Esophagus muscularis mucosa (tissue), 4 donors: ENCODE data around the gene GTF3C1. TPM values are rescaled to one million over a fixed set of nuclear protein-coding genes. Genes with fewer than 3 reads are reported as not detected.
A peak's percentile ranks its signal among the peaks of the same experiment; 100 is the strongest.

ENCODE experiments used
- DNase-seq: peaks from one replicate; pipeline ENCODE4 v3.0.0-alpha.2; 2017; ENCODE audit errors: extremely low spot score
- H3K27ac ChIP-seq, 4 donors: fragments of 200-600 bp; sonication (generic); replicated peaks in 1 of 4; 1 replicate in 3 of 4; 2 replicates in 1 of 4; pipeline ENCODE4 v1.5.1; 2016 to 2019; ENCODE audit warnings: mild to moderate bottlenecking in 1 of 4
- H3K27me3 ChIP-seq, 4 donors: fragments of 200-600 bp; sonication (generic); one replicate each; pipeline versions ENCODE4 v1.5.1 to v1.6.0; 2016 to 2019
- H3K36me3 ChIP-seq, 4 donors: fragments of 200-600 bp; sonication (generic); one replicate each; pipeline ENCODE4 v1.5.1; 2016 to 2019
- H3K4me1 ChIP-seq, 4 donors: fragments of 200-600 bp; sonication (generic); one replicate each; pipeline ENCODE4 v1.5.1; 2016 to 2019
- H3K4me3 ChIP-seq, 4 donors: fragments of 200-600 bp; sonication (generic); 1 replicate in 2 of 4; 2 replicates in 2 of 4; pipeline ENCODE4 v1.5.1; 2016 to 2019; ENCODE audit warnings: mild to moderate bottlenecking in 4 of 4, moderate library complexity in 1 of 4
- H3K9me3 ChIP-seq, 4 donors: fragments of 200-600 bp; sonication (generic); 1 replicate in 3 of 4; 2 replicates in 1 of 4; pipeline ENCODE4 v1.5.1; 2016 to 2019
- CTCF ChIP-seq, 3 experiments: fragments of 200-600 bp in 2 of 3; fragments of 450-650 bp in 1 of 3; sonication (generic) in 2 of 3; IDR thresholded peaks; one replicate each; pipeline ENCODE4 v1.5.1; 2017 to 2019; ENCODE audit warnings: antibody characterized with exemption in 3 of 3, mild to moderate bottlenecking in 2 of 3, moderate library complexity in 1 of 3
- EP300 ChIP-seq: sonication (generic); formaldehyde crosslinking; IDR thresholded peaks from one replicate; pipeline ENCODE4 v1.6.1; 2017; ENCODE audit warnings: antibody characterized with exemption
- POLR2A ChIP-seq: fragments of 450-650 bp; IDR thresholded peaks from one replicate; pipeline ENCODE4 v1.6.1; 2017; ENCODE audit warnings: antibody characterized with exemption, moderate library complexity, mild to moderate bottlenecking, low read depth
- POLR2AphosphoS5 ChIP-seq, 2 donors: sonication (generic); formaldehyde crosslinking; IDR thresholded peaks; one replicate each; pipeline ENCODE4 v1.6.1; 2017; ENCODE audit warnings: antibody characterized with exemption in 2 of 2
- WGBS: methylation state at CpG from one replicate; pipeline ENCODE4 v1.1.5; 2018; 5-methylcytosine and 5-hydroxymethylcytosine counted together
- intact Hi-C: fragments of 100-400 bp; cut with DNase I; formaldehyde crosslinking; loops from one replicate; pipeline ENCODE4 v1.15.1; 2023
- total RNA-seq, 4 donors: library from RNA; depleted of rRNA; stranded (reverse); fragments of >200 nt; gene quantifications; one replicate each; pipeline versions ENCODE4 v1.1.0 to v1.2.1, GENCODE V29; 2016

Gene GTF3C1
- total RNA-seq, 4 donors from 2014 or later, result 37.6 to 65.4 (median 54.8) TPM

GRCh38 chr16:27517664-27518063 is 32.0 kb downstream of the GTF3C1 start:
- 92% methylated on average over 7 of the region's 7 CpGs for WGBS
- peaks cover 24 to 72% (median 39%) of the 10 kb centered on the region in 4 donors for H3K36me3 ChIP-seq
- H3K4me3 ChIP-seq, result no peak overlapping the region
- no peak overlapping the region for H3K27ac ChIP-seq
- TF ChIP-seq EP300, result no peak
- no peak for TF ChIP-seq POLR2AphosphoS5 (IDR thresholded peaks at IDR 0.05)
- no peak for TF ChIP-seq POLR2A
- TF ChIP-seq CTCF (IDR thresholded peaks at IDR 0.05), result no peak
- intact Hi-C loops, result no loop called here
- H3K27me3 ChIP-seq, result no peaks in the 10 kb centered on the region
- H3K9me3 ChIP-seq, result no peaks in the 10 kb centered on the region
- H3K4me1 ChIP-seq, result peaks cover 12 to 38% (median 23%) of the 10 kb centered on the region in 4 donors
- DNase-seq, result no peak

GRCh38 chr16:27516365-27516764 is 33.3 kb downstream of the GTF3C1 start:
- no peaks in the 10 kb centered on the region for H3K9me3 ChIP-seq
- H3K27ac ChIP-seq, result no peak overlapping the region
- H3K4me3 ChIP-seq, result no peak overlapping the region
- DNase-seq, result no peak
- peaks cover 9 to 33% (median 20%) of the 10 kb centered on the region in 4 donors for H3K4me1 ChIP-seq
- 89% methylated on average over 11 of the region's 11 CpGs for WGBS
- peaks cover 25 to 80% (median 45%) of the 10 kb centered on the region in 4 donors for H3K36me3 ChIP-seq
- TF ChIP-seq CTCF (IDR thresholded peaks at IDR 0.05) (no peak), EP300 (no peak), POLR2A (no peak), POLR2AphosphoS5 (IDR thresholded peaks at IDR 0.05) (no peak)
- intact Hi-C loops, result no loop called here
- H3K27me3 ChIP-seq, result no peaks in the 10 kb centered on the region

GRCh38 chr16:27515874-27516353 is 33.8 kb downstream of the GTF3C1 start:
- Histone ChIP-seq H3K4me1 (peaks cover 5 to 30% (median 15%) of the 10 kb centered on the region in 4 donors), H3K4me3 (no peak overlapping the region), H3K27me3 (no peaks in the 10 kb centered on the region), H3K36me3 (peaks cover 29 to 85% (median 50%) of the 10 kb centered on the region in 4 donors), H3K27ac (peak overlapping the region in 1 of 4 donors; percentile 35), H3K9me3 (no peaks in the 10 kb centered on the region)
- WGBS, result 88% methylated on average over 8 of the region's 9 CpGs
- DNase-seq, result no peak
- intact Hi-C loops, result no loop called here
- TF ChIP-seq POLR2A, result no peak
- TF ChIP-seq POLR2AphosphoS5 (IDR thresholded peaks at IDR 0.05), result no peak
- TF ChIP-seq EP300, result no peak
- TF ChIP-seq CTCF (IDR thresholded peaks at IDR 0.05), result peak; percentile 10 to 52 (median 28)

- 79% methylated on average over 12 of the region's 12 CpGs for WGBS
- Histone ChIP-seq H3K4me1 (peaks cover 0 to 19% (median 9%) of the 10 kb centered on the region in 4 donors), H3K36me3 (peaks cover 39 to 95% (median 61%) of the 10 kb centered on the region in 4 donors), H3K9me3 (no peaks in the 10 kb centered on the region), H3K27ac (peak overlapping the region in 2 of 4 donors; percentile 14 to 35), H3K27me3 (no peaks in the 10 kb centered on the region), H3K4me3 (no peak overlapping the region)
- no peak for TF ChIP-seq CTCF (IDR thresholded peaks at IDR 0.05)
- TF ChIP-seq EP300, result no peak
- no peak for TF ChIP-seq POLR2A
- no peak for TF ChIP-seq POLR2AphosphoS5 (IDR thresholded peaks at IDR 0.05)
- DNase-seq, result no peak
- intact Hi-C loops, result no loop called here
These were observed 34.9 kb downstream of the GTF3C1 start for GRCh38 chr16:27514806-27515205.
